ENCODE results near the gene KLK13.

DNA sequence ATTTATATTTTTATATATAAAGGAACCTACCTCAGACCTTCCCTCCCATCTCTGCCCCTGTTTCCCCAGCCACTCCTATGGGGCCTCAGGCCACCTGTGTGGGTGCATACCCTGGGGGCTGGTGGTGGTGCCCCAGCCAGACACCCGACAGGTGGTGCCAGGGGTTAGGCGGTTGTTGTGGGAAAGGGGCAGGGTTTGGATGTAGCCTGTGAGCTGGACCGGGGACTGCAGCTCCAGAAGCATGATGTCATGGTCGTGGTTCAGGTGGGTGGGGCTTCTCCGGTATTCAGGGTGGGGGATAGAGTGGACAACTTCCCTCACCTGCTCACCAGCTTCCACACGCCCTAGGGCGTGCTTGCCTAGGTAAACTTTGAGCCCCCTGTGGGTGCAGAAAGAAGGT lies 5.2 kb downstream of the KLK13 start:
- TF ChIP-seq, protein P1, sequence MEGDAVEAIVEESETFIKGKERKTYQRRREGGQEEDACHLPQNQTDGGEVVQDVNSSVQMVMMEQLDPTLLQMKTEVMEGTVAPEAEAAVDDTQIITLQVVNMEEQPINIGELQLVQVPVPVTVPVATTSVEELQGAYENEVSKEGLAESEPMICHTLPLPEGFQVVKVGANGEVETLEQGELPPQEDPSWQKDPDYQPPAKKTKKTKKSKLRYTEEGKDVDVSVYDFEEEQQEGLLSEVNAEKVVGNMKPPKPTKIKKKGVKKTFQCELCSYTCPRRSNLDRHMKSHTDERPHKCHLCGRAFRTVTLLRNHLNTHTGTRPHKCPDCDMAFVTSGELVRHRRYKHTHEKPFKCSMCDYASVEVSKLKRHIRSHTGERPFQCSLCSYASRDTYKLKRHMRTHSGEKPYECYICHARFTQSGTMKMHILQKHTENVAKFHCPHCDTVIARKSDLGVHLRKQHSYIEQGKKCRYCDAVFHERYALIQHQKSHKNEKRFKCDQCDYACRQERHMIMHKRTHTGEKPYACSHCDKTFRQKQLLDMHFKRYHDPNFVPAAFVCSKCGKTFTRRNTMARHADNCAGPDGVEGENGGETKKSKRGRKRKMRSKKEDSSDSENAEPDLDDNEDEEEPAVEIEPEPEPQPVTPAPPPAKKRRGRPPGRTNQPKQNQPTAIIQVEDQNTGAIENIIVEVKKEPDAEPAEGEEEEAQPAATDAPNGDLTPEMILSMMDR (IDR thresholded peaks at IDR 0.05): no peak
- TF ChIP-seq POLR2AphosphoS5 (IDR thresholded peaks at IDR 0.05): no peak
